Activated T-helper 9 cell treated with anti-CD3 and anti-CD28 coated beads, Interleukin-2, amount 50 U/mL, for 16 hours (primary cell): Measurements from ENCODE around the gene ARAP1.
A peak's percentile ranks its signal among the peaks of the same experiment; 100 is the strongest.

Experiments used
- DNase-seq: peaks from one replicate; pipeline ENCODE4 v3.0.0-alpha.2; 2020; ENCODE audit warnings: low read depth

The ARAP1 gene

DNA sequence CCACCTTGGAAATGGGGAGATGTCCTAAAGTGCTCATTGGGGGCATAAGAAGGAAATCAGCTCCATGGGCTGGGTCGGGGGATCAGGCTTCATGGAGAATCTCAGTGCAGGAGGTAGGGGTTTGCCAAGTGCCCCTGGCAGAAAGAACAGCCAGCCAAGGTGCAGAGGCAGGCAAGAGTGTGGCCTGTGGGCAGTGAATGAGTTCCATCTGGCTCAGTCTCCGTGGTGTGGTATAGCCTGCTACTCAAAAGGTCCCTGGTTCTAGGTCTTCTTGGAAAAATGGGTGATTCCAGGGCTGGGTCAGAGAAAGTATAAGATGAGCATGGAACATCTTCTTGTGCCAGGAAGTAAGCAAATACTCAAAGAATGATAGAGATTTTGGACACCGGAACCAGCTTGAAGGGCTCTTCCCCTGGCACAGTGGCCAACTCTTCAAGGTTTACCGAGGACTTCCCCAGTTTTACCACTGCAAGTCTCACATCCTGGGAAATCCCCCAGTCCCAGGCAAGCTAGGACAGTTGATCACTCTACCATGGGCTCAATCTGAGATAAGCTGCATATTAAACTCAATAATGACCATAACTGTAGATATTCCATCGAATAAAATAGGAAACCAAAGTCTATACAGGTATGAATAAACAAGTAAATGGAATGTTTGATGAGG is 10.6 kb upstream of the ARAP1 start:
- no peak for DNase-seq

DNA sequence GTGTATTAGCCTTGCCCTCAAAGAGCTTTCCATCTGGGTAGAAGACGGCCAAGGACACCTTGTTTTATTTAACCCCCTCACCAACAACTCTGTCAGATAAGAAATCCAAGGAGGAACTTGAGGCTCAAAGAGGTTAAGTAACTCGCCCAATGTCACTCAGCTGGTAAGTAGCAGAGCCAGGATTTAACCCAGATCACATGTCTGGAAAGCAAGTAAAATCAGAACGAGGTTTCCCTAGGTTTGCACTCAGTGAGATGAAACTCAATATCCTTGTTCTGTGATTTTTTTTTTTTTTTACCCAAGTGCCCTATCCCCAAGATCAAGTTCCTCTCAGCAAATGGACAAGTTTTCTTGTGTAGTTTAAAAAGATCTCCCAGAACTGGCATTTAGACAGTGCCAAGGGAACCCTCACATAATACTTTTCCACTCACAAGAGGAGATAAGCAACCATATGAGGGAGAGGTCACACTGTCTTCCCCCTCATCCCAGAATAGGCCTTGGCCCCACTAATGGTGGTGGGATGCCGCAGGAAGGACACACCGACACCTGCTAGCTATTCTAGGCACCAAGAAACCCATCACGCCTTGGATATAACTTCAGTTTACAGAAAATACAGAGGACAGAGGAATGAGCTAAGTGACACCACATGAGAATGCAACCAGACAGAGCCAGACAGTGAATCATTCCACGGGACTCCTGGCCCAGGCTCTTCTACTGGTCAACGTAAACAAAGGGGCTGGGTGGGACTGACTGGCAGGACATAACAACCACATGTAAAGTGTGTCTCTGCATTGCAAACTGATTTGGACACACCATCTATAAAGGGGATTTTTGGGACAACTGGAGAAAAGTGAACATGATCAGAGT is 8.6 kb upstream of the ARAP1 start:
- DNase-seq, result no peak

DNA sequence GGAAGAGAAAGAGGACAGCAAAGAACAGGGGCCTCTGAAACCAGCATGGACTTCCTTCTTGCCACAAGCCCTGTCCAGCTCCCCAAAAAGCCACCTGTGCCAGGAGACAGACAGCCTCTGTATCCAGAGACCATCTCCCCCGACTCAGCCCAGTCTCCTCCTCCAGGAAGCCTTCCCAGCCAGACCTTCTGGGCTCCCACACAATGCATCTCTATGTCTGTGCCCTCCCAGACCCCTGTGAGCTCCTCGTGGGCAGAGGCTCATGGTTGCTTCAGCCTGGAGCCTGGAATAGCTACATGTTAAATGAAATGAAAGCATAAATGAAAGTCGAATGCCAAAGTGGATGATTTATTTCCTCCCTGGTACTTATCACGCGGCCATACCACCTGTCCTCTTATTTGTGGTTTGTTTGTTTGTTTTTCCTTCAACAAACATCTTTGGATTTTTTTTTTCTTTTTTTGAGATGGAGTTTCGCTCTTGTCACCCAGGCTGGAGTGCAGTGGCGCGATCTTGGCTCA is 7.3 kb upstream of the ARAP1 start:
- no peak for DNase-seq

DNA sequence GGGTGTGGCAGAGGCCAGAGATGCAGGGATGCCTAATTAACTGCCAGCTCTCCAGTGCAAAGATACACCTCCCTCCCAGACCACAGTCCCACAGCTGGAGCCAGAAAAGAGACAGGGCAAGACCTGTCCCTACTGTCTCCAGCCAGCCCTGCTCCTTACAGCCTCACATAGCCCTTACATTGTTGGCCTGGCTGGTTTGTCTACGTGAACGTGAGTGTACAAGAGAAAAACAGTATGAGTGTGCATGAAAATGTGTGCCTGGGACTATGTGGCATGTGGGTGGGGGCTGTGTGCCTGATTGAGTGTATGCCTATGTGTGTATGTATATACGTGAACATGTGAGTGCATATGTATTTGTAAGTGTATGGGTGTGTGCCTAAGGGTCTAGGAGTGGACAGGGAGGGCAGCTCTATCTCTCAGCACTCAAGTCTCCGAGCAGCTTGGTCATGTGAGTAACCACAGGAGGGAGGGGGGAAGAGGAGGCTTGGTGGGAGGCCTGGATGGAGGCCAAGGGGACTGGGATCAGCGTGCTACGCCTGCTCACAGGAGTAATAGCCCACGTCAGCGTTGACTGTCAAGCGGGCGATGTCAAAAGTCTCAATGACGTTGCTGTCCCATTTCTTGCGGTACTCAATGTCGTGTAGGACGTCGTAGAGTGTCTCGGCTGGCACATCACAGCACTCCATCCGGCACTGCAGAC is 6.6 kb upstream of the ARAP1 start:
- DNase-seq, result no peak

DNA sequence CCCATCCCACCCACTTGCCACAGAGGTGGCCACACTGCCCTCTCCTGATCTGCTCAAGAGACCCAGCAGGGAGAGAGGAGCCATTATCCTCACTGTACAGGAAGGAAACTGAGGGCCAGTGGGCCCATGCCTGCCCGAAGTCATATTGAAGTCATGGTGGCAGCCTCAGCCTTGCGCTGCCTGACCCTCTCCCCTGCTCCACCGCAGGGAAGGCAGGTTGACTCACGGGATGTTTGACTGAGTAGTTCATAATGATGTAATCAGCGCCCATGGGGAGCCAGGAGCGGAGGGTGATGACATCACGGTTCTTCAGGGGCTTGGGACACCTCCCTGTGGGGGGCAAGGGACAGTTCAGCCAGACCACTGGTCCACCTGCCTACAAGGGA is 6.1 kb upstream of the ARAP1 start:
- no peak for DNase-seq

DNA sequence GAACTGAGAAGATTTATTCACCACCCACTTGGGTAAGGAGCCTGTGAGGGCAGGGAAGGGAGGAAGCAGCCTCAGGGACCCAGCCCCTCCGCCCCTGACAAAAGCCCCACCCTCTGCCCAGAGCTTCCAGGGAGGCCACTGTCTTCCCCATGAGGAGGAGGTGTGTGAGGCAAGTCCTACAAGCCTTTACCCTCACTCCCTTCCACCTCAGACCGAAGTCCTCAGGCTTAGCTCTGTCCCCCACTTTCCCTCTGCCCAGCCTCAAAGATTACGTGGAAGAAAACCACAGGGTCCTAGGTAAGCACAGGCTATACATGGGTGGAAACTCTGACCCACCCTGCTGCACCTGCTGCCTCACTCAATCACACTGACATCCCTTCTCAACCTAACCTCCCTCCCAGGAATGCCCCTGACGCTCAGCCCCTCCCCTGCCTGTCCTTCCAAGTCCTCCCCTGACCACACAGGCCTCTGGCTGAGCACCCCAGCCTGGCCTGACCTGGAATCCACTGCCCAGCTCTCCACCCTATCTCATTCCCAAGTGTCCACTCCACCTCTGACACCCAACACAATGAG is 3.6 kb upstream of the ARAP1 start:
- DNase-seq, result no peak

DNA sequence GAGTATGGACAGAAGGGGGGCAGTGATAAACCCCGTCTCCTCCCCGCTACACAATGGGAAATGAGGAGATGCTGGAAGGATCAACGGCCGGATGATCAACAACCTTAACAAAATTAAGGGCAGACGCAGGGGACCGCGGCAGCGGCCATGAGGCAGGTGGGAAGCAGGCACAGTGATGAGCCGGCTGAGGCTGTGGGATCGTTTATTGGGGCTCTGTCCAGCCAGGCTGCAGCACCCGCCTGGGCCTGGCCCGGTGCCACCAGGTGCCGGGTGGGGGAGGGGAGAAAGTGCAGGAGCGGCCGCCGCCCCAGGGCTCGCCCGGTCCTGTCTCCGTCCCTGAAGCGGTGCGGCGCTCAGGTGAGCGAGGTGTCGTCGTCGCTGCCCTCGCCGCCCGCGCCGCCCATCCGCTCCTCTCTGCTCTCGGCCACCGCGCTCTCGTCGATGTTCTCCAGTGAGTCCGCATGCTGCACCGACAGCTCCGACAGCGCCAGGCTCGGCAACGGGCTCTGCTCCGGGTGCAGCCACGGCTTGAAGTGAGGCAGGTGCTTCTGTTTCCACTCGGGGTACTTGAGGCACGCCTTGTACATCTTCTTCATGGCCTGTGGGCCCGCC is 2.4 kb upstream of the ARAP1 start:
- DNase-seq, result no peak

DNA sequence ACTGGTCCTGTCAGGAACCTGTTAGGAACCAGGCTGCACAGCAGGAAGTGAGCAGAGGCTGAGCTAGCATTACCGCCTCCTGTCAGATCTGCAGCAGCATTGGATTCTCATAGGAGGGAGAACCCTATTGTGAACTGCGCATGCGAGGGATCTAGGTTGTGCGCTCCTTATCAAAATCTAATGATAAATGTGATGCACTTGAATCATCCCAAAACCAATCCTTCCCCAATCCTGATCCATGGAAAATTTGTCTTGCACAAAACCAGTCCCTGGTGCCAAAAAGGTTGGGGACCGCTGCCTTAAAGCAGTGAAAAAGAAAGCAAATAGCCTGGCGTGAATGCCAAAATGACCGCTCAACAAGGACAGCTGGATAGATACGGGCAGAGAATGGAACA is 1.9 kb upstream of the ARAP1 start:
- no peak for DNase-seq

DNA sequence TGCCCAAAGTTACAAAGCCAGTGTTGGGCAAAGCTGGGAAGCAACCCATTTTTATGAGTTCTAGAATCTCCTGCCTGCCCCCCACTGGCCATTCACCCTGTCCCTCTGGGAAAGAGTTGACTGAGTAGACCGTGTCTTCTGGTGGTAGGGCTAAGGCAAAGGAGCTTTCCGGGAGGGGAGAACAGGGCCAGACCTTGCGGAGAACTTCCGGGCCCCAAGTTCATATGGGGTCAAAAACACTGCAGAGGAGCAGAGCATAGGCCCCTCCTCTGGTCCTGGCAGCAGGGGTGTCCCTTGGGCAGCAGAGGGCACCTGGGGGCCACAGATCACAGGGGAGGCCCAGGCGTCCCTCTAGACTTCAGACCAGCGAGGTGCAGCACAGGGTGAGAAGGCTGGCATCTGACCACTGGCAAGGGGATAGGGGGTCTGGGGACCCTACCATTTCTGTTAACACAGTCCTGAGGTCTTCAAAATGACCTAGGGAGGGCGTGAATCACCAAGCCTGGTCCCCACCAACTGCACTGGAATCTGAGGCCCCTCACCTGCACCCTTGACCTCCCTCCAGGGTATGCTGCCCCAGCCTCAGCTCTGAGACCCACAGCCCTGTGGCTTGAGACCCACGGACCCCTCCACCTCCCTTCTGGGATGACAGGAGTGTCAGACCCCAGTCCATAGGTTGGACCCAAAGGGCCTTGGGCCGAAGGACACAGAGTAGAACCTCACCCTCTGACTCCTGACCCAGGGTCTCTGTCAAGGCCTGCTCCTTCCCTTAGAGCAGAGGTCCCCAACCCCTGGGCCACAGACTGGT is 1.3 kb upstream of the ARAP1 start:
- DNase-seq, result no peak

DNA sequence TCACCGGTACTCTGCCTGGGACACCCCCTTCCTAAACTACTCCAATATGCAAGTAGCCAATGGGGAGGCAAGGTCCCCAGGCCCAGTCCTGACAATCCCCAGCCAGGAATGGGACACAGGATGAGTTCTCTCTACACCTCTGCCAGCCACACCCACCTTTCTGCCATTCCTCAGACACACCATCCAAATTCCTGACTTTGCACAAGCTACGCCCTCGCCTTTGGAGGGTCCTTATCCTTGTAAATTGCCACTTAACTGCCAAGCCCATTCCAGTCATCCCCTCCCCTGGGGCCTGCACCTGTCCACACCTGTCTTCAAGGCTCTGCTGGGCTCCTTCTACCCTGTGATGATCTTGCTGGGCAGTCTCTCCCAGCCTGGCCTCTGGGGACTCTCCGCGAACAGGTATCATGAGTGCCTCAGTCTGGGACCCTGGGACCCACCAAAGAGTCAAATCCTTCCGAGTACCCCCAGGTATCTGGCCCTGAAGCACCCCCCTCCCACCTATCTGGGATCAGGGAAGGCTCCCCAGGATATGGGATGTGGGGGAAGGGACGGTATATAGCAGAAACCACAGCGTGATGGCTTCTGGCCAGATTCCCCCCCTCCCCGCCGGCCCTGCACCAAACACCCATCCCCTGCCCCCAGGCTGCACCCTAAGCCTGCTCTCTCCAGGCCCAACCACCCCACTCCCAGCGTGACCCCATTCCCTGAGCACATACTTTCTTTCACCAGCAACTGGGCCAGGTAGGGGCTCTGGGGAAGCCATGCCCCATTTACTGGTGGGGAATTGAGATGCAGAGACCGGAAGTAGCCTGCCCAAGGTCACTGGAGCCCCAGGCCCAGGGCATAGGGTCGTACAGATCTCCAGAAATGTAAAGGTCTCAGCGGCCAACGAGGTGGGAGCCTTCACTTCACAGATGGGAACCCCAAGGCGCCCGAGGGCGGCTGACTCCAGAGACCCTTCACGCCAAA is 806 bp downstream of the ARAP1 start:
- DNase-seq, result peak; percentile 6

DNA sequence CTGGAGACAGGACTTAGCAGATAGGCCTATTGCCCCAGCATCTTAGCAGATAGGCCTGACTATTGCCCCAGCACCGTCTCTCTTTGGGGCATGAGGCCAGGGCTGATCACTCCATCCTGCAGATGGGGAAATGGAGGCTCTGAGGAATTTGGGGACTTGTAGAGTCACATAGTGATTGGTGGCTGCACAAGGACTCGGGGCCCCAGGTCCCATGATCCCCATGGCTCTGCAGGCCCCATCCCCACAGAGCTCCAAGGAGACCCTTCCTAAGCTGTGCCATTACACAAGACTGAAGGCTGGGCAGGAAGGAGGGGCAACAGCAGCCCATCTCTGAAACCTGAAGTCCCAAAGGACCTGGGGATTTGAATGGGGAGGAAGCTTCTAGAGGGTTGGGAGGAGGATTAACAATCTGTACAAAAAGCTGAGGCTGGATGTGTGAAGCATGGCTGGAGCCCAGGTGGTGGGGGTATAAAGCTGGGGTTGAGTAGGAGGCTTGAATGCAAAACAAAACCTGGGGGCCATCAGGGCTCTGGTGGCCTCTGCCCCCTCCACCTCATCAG is 1.6 kb downstream of the ARAP1 start:
- no peak for DNase-seq

DNA sequence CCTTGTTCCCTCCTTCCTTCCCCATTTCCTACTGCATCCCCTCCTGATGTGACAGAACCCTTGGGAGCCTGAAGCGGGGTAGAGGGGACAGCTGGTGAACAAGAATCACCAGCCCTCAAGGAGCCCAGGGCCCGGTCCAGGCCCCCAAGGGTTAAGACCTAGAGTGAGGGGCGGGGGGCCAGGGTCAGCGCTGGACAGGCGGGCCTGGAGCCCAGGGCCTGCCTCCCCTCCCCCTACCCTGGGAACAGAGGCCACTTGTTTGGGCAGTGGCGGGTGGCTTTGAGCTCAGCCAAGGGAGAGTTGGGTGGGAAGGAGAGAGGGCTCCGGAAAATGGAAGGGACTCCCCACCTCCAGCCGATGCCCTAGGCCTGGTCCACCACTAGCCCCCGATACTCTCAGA is 2.1 kb downstream of the ARAP1 start:
- no peak for DNase-seq

DNA sequence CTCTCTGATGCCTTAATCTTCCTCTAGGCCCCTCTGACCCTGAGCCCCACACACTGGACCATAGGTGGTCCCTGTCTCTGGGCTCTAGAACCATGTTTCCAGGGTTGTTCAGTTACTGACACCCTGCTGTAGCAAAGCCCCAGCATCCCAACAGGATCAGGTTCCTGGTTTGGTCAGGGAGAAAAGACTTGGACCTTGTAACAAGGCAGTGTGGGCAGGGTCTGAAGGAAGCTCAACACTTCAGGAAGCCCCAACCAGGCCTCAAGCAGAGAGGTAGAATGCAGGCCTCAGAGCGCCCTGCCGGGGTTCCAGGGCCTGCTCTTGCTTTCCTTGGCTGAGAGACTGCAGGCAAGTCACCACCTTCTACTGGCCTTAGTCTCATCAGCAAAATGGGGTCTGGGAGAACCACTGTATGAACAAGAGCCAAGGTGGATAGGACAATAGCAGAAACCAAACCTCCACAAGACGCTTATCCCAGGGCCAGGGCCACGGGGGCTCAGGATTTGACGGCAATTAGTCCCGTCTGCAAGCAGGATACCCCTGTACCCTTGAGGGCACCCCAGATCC is 4.8 kb downstream of the ARAP1 start:
- DNase-seq, result no peak

DNA sequence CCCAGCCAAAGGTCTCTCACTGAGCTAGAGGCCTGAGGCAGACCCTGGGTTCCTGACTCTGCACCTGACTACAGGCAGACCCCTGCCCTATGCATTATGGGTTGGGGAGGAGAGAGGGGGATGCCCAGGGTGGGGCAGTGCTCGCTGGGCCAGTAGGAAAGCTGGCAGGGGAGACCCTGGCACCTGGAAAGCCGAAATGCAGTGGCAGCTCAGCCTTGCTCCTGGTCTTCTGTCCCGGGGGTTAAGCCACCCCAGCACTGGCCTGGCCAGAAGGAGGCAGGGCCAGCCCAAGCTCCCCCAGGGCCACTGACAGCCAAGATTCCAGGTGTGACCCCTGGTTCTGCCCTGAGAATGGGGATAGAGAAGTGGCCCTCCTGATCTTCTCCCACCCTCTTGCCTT is 5.4 kb downstream of the ARAP1 start:
- DNase-seq, result no peak

DNA sequence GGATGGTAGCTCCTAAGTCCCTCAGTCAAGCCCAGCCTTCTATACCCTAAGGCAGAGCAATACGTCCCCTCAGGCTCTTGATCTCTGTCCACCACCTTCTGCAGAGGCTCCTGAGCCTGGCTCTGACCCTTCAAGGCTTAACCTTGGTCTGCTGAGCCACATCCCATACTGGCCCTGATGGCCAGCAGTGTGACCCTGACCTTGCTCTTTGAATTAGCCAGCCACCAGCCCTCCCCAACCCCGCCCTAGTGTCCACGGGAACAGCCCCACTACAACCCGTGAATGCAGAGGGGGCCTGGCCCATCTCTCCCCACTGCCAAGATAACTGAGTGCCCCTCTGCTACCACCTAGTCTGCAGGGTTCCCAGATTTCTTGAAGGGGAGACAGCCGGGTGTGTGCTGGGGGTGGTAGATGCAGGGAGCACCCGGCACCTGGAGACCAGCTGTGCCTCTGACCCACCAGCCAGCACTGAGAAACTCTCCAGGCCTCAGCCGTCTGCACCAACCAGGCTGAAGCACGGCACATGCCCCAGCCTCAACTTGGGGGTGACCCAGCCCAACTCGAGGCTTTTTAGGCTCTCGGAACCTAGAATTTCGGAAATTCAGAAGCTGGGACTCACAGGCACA is 6.2 kb downstream of the ARAP1 start:
- DNase-seq, result no peak

DNA sequence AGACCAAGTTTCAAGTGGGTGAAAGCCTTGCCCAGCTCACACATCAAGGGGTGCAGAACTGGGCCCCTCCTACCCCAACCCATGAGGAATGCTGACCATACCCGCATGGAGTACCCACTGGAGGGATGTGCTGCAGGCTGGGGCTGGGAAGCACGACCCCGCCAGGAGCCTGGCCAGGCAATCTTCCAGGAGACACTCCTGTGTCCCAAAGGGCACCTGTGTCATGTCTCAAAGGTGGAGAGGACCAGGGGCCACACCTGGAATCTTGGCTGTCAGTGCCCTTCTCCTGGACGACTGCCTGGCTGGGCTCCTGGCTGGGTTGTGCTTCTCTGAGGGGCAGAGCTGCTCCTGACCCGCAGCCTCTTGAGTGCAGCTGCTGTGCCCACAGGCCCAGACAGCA is 6.7 kb downstream of the ARAP1 start:
- DNase-seq, result no peak

DNA sequence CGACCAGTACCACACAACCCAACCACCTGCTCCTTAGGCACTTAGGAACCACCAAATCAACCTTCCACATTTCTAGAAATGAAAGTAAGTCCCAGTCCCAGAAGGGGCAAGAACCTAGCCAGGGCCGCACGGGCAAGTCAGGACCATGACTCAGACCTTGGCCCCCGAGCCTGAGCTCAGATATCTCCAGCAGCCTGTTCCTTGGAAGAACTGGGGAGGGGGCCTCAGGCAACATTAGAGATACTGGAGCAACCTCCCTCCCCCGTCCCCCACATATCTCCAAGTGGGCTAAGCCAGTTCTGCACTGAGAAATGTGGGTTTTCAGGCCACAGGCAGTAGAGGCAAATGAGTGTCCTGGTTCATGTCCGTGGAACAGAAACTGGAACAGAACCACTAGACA is 7.7 kb downstream of the ARAP1 start:
- DNase-seq, result no peak

DNA sequence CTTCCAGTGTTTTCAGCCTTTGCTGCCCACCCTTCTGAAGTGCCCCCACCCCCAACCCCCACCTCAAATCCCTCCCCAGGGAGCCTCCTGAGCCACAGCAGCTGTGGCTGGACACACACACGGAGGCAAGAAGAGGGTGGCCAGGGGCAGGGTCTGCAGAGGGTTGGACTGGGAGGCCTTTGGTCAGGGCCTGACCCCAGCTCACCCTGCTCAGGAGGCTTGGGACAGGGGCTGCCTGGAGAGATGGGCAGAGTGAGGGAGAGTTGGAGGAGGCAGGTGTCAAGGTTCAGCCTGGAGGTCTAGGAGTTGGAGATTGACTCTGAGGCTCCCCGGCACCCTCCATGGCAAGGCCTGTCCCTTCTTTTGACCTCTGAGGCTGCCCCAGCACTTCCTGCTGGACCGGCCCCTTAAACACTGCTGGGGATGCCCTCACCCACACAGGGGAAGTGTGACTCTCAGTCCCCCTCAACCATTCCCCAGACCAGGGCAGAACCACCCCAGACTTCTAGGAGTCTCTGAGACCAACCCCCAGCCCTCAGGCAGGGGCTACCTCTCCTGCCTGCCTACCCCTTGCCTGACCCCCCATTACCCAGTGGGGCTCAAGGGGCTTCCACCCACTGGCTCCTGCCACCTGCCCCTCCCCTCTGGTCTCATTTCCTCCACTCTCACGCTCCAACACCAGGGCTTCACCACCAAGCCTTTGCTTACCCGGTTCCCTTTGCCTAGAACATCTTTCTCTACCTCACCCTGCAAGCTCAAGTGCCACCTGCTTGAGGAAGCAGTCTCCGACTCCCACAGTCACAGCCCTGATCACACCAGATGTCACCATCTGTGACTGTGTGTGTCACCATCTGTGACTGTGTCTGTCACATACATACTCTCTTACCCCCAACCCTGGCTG is 8.6 kb downstream of the ARAP1 start:
- no peak for DNase-seq
